Large intestine (tissue), 3 donors: Measurements from ENCODE around the gene RSU1. TPM values are rescaled to one million over a fixed set of nuclear protein-coding genes. Genes with fewer than 3 reads are reported as not detected.
A peak's percentile ranks its signal among the peaks of the same experiment; 100 is the strongest.

Experiments used
- DNase-seq, 2 donors: peaks; one replicate each; pipeline versions ENCODE4 v3.0.0 to v3.0.0-alpha.2; 2013
- H3K27ac ChIP-seq: one replicate; pipeline ENCODE4 v1.5.1; 2013; ENCODE audit warnings: low read length
- H3K27me3 ChIP-seq: 2 replicates; pipeline ENCODE4 v1.6.1; 2013; ENCODE audit warnings: low read length; ENCODE audit not compliant: control insufficient read depth, insufficient read depth
- H3K36me3 ChIP-seq: 2 replicates; pipeline ENCODE4 v1.6.1; 2013; ENCODE audit warnings: low read length; ENCODE audit not compliant: control insufficient read depth, insufficient read depth
- H3K4me1 ChIP-seq: one replicate; pipeline ENCODE4 v1.6.1; 2013; ENCODE audit warnings: low read length; ENCODE audit not compliant: control insufficient read depth, insufficient read depth
- H3K4me3 ChIP-seq: one replicate; pipeline ENCODE4 v1.5.1; 2013; ENCODE audit warnings: low read length
- H3K9me3 ChIP-seq: one replicate; pipeline ENCODE4 v1.6.1; 2013; ENCODE audit warnings: mild to moderate bottlenecking, low read depth, low read length, moderate library complexity; ENCODE audit not compliant: control insufficient read depth
- WGBS: methylation state at CpG from one replicate; pipeline ENCODE4 v1.1.5; 2013; ENCODE audit warnings: low lambda C conversion rate; ENCODE audit not compliant: insufficient coverage; 5-methylcytosine and 5-hydroxymethylcytosine counted together
- polyA plus RNA-seq: library from polyadenylated mRNA; unstranded; fragments of 120-200 nt; gene quantifications from one replicate; pipeline ENCODE4 v1.2.1, GENCODE V29; 2013

RSU1 gene
- polyA plus RNA-seq, 1 donor = 37.0 TPM

DNA sequence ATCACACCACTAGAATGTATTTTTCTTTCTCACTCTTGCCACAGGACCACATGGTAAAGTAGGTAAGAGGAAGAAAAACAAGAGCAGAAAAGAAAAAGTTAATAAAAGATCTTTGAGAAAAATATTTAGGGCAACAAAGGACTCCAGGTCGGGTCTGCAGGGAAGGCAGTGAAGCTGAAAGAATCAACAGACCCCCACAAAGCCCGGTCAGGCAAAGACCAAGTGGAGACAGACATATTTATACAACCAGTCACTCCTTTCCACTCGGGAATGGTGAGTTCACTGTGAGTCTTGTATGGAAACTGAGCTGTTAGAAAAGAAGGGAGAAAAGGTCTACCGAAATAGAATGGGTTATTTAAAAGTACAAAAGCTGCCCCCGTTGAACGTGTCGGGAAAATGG, 28.0 kb downstream of the RSU1 start:
- no peaks in the 10 kb centered on the region for H3K4me1 ChIP-seq
- no peak overlapping the region for H3K4me3 ChIP-seq
- WGBS = 17% methylated on average over 1 of the region's 7 CpGs
- DNase-seq = no peak
- no peaks in the 10 kb centered on the region for H3K27me3 ChIP-seq
- peaks cover 2% of the 10 kb centered on the region for H3K36me3 ChIP-seq
- no peak overlapping the region for H3K27ac ChIP-seq
- peaks cover 2% of the 10 kb centered on the region for H3K9me3 ChIP-seq

- Histone ChIP-seq H3K4me1 (no peaks in the 10 kb centered on the region), H3K27me3 (no peaks in the 10 kb centered on the region), H3K4me3 (no peak overlapping the region), H3K9me3 (peaks cover 2% of the 10 kb centered on the region), H3K36me3 (peaks cover 2% of the 10 kb centered on the region), H3K27ac (no peak overlapping the region)
- no peak for DNase-seq
- WGBS = 20% methylated on average over 1 of the region's 3 CpGs
Measured at GRCh38 chr10:16788778-16789177, 28.4 kb downstream of the RSU1 start.

- DNase-seq = no peak
- no CpG with 5 or more reads among the region's 6 CpGs for WGBS
- no peaks in the 10 kb centered on the region for H3K4me1 ChIP-seq
- H3K27me3 ChIP-seq = no peaks in the 10 kb centered on the region
- no peak overlapping the region for H3K27ac ChIP-seq
- peaks cover 2% of the 10 kb centered on the region for H3K9me3 ChIP-seq
- H3K4me3 ChIP-seq = no peak overlapping the region
- peaks cover 2% of the 10 kb centered on the region for H3K36me3 ChIP-seq
Measured at GRCh38 chr10:16788125-16788524, 29.1 kb downstream of the RSU1 start.

DNA sequence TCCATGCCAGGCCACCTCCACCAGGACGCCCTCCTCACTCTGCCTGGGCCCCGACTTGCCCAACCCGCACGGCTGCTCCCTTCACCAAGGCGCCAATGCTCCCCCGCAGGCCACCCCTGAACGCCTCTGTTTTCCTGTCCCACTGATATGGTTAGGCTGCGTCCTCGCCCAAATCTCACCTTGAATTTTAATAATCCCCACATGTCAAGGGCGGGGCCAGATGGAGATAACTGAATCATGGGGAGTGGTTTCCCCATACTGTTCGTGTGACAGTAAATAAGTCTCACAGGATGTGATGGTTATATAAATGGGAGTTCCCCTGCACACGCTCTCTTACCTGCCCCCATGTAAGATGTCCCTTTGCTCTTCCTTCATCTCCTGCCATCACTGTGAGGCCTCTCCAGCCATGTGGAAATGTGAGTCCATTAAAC, 29.8 kb downstream of the RSU1 start:
- WGBS = 89% methylated on average over 3 of the region's 12 CpGs
- DNase-seq = no peak
- Histone ChIP-seq H3K9me3 (peaks cover 2% of the 10 kb centered on the region), H3K36me3 (no peaks in the 10 kb centered on the region), H3K4me1 (no peaks in the 10 kb centered on the region), H3K27me3 (no peaks in the 10 kb centered on the region), H3K4me3 (no peak overlapping the region), H3K27ac (no peak overlapping the region)

GRCh38 chr10:16780338-16780880, 36.8 kb downstream of the RSU1 start:
- Histone ChIP-seq H3K4me3 (no peak overlapping the region), H3K27ac (no peak overlapping the region), H3K27me3 (no peaks in the 10 kb centered on the region), H3K9me3 (no peaks in the 10 kb centered on the region), H3K4me1 (no peaks in the 10 kb centered on the region), H3K36me3 (no peaks in the 10 kb centered on the region)
- DNase-seq = no peak
- no CpG with 5 or more reads among the region's 7 CpGs for WGBS

DNA sequence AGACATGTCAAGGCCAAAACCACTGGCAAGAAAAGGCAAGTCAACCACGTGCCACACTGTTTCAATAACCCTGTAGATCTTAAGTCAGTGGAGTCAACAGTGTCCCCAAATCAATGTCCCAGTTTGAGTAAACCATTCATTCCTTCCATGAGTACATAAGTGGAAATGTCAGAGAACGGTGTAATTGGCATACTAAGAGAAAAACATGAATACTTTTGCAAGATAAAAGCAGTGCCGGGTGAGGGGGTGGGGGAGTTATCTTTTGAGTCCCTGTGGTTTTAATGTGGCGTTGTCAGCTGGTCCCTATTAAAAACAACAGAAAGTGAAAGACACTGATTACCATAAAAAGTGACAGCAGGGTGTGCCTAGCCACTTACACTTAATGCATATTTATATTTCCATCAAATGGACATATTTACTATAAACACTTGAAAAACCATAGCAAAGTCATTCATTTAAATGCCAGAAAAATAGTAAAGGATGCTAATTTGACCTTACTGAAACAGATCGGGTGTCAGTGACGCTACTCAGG, 37.8 kb downstream of the RSU1 start:
- DNase-seq = no peak
- Histone ChIP-seq H3K27ac (no peak overlapping the region), H3K4me1 (no peaks in the 10 kb centered on the region), H3K36me3 (no peaks in the 10 kb centered on the region), H3K27me3 (no peaks in the 10 kb centered on the region), H3K9me3 (no peaks in the 10 kb centered on the region), H3K4me3 (no peak overlapping the region)
- WGBS = 80% methylated on average over 2 of the region's 6 CpGs

GRCh38 chr10:16777473-16778370, 39.5 kb downstream of the RSU1 start:
- no peak overlapping the region for H3K27ac ChIP-seq

DNA sequence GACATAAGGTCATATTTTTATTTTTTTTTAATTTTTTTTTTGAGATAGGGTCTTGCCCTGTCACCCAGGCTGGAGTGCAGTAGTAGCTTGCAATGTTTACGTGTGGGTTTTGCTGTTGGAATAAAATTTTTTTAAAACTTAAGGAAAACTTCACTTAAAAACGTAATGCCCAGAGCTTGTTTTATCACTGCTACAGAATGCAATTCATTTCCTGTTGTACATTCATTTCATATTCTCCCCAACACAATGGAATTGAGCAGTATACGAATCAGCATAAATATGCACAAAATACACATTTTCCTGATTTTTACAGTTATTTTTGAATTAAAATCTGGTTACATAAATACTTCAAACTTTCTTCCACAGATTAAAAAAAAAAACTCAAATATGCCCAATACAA, 40.3 kb downstream of the RSU1 start:
- 100% methylated on average over 2 of the region's 3 CpGs for WGBS
- no peaks in the 10 kb centered on the region for H3K9me3 ChIP-seq
- no peak for DNase-seq
- H3K4me3 ChIP-seq = no peak overlapping the region
- H3K36me3 ChIP-seq = no peaks in the 10 kb centered on the region
- no peaks in the 10 kb centered on the region for H3K4me1 ChIP-seq
- no peaks in the 10 kb centered on the region for H3K27me3 ChIP-seq
- no peak overlapping the region for H3K27ac ChIP-seq

More at GRCh38 chr10:16777473-16778370, 39.5 kb downstream of the RSU1 start:
- no peaks in the 10 kb centered on the region for H3K27me3 ChIP-seq
- H3K9me3 ChIP-seq = no peaks in the 10 kb centered on the region
- no peaks in the 10 kb centered on the region for H3K36me3 ChIP-seq
- no peaks in the 10 kb centered on the region for H3K4me1 ChIP-seq
- no CpG with 5 or more reads among the region's 7 CpGs for WGBS
- no peak overlapping the region for H3K4me3 ChIP-seq
- peak; percentile 26 to 49 for DNase-seq

DNA sequence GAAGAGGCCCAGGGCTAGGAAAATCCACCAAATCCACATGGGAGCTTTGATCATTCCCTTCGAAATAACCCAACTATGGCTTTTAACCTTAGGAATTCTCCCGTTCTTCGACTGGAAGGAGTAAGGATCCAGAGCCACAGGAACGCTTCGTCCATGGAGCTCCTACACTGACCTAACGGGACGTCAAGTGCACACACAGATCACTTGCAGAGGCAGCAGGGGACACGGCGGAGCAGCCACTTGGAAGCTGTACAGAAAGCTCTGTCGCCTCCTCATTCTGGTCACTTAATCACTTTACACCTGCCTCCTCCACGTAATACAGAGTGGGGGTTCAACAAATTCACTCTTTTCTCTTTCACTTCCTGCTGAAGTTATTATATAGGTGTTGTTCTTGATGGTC, 43.9 kb downstream of the RSU1 start:
- DNase-seq = peak in 1 of 2 donors; percentile 21
- Histone ChIP-seq H3K4me1 (no peaks in the 10 kb centered on the region), H3K27me3 (no peaks in the 10 kb centered on the region), H3K27ac (no peak overlapping the region), H3K4me3 (no peak overlapping the region), H3K36me3 (no peaks in the 10 kb centered on the region), H3K9me3 (no peaks in the 10 kb centered on the region)
- WGBS = no CpG with 5 or more reads among the region's 11 CpGs

GRCh38 chr10:16770670-16771069, 46.6 kb downstream of the RSU1 start:
- DNase-seq = no peak
- no peak overlapping the region for H3K27ac ChIP-seq
- H3K27me3 ChIP-seq = no peaks in the 10 kb centered on the region
- H3K9me3 ChIP-seq = no peaks in the 10 kb centered on the region
- H3K4me1 ChIP-seq = no peaks in the 10 kb centered on the region
- WGBS = no CpG with 5 or more reads among the region's 6 CpGs
- no peak overlapping the region for H3K4me3 ChIP-seq
- no peaks in the 10 kb centered on the region for H3K36me3 ChIP-seq
